Lower lobe of right lung (tissue), 2 donors: ENCODE measurements around the gene RAB3IP. TPM values are rescaled to one million over a fixed set of nuclear protein-coding genes. Genes with fewer than 3 reads are reported as not detected.
"Not testable (repeated sequence)": the region's sequence is repeated elsewhere in the genome, so short reads cannot be mapped to it uniquely, and the experiment has no call there.

Experiments
- ATAC-seq, 2 donors: fragments of 200-7000 bp; cut with Tn5 transposase; one replicate each; pipeline ENCODE4 v1.9.1; 2020 to 2022; ENCODE audit warnings: mild to moderate bottlenecking in 2 of 2, moderate library complexity in 2 of 2
- DNase-seq: peaks from one replicate; pipeline ENCODE4 v3.0.0-alpha.2; 2020
- H3K27ac ChIP-seq: fragments of 200-600 bp; one replicate; pipeline ENCODE4 v1.8.0; 2022
- H3K27me3 ChIP-seq: fragments of 200-600 bp; one replicate; pipeline ENCODE4 v1.8.0; 2022; ENCODE audit warnings: low read depth
- H3K36me3 ChIP-seq: fragments of 200-600 bp; one replicate; pipeline ENCODE4 v1.8.0; 2022; ENCODE audit warnings: mild to moderate bottlenecking
- H3K4me1 ChIP-seq: fragments of 200-600 bp; one replicate; pipeline ENCODE4 v1.8.0; 2022
- H3K4me3 ChIP-seq: fragments of 200-600 bp; one replicate; pipeline ENCODE4 v1.8.0; 2022; ENCODE audit warnings: mild to moderate bottlenecking
- H3K9me3 ChIP-seq: fragments of 200-600 bp; one replicate; pipeline ENCODE4 v1.8.0; 2022
- intact Hi-C: fragments of 100-400 bp; cut with DNase I; formaldehyde crosslinking; loops from one replicate; pipeline ENCODE4 v1.11.0; 2022
- total RNA-seq: library from RNA; stranded (reverse); fragmentation: NEBNext Ultra II Directional; extraction: Animal tissue kit (Norgen Biotek cat#: 25700); gene quantifications from one replicate; pipeline ENCODE4 v1.2.1, GENCODE V29; 2021
- TF ChIP-seq, protein P1 (sequence below): fragments of 200-600 bp; IDR thresholded peaks from one replicate; pipeline ENCODE4 v1.8.0; 2022; ENCODE audit warnings: antibody characterized with exemption, mild to moderate bottlenecking
- donor health status: DM: no; HTN: yes; CAD: no; lungs with severe emphysema.

The RAB3IP gene
- total RNA-seq, 1 donor from 2014 or later, result 28.2 TPM

- no peaks in the 10 kb centered on the region for H3K4me1 ChIP-seq
- DNase-seq (no peak), ATAC-seq (no peak)
- no peaks in the 10 kb centered on the region for H3K9me3 ChIP-seq
- H3K27me3 ChIP-seq, result no peaks in the 10 kb centered on the region
- intact Hi-C loops, result no loop called here
- TF ChIP-seq, protein P1, sequence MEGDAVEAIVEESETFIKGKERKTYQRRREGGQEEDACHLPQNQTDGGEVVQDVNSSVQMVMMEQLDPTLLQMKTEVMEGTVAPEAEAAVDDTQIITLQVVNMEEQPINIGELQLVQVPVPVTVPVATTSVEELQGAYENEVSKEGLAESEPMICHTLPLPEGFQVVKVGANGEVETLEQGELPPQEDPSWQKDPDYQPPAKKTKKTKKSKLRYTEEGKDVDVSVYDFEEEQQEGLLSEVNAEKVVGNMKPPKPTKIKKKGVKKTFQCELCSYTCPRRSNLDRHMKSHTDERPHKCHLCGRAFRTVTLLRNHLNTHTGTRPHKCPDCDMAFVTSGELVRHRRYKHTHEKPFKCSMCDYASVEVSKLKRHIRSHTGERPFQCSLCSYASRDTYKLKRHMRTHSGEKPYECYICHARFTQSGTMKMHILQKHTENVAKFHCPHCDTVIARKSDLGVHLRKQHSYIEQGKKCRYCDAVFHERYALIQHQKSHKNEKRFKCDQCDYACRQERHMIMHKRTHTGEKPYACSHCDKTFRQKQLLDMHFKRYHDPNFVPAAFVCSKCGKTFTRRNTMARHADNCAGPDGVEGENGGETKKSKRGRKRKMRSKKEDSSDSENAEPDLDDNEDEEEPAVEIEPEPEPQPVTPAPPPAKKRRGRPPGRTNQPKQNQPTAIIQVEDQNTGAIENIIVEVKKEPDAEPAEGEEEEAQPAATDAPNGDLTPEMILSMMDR, result no peak
- peaks cover 12% of the 10 kb centered on the region for H3K36me3 ChIP-seq
- H3K27ac ChIP-seq, result no peak overlapping the region
- H3K4me3 ChIP-seq, result no peak overlapping the region
These were observed 19.4 kb downstream of the RAB3IP start for GRCh38 chr12:69758105-69758504.

- intact Hi-C loops, DNase-seq, H3K27me3 ChIP-seq, H3K27ac ChIP-seq, H3K4me3 ChIP-seq, ATAC-seq, H3K4me1 ChIP-seq, H3K9me3 ChIP-seq: not testable (repeated sequence)
- H3K36me3 ChIP-seq, result peaks cover 12% of the 10 kb centered on the region
These were observed 20.9 kb downstream of the RAB3IP start for GRCh38 chr12:69759581-69759980.

DNA sequence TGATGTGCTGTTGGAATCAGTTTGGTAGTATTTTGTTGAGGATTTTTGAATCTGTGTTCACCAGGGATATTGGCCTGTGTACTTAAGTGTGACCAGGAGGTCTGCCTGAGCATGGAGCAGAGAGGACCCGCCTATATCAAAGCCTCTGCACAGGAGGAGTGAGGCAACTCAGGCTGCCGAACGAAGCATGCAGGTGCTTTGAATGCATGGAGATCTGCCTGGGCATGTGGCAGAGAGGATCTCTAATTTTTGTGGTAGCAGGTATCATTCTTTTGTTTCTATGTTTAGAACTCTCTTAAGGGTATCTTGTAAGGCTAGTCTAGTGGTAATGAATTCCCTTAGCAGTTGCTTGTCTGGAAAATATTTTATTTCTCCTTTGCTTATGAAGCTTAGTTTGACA, 26.9 kb downstream of the RAB3IP start:
- no peak for ATAC-seq
- DNase-seq, result no peak
- Histone ChIP-seq H3K4me1 (no peaks in the 10 kb centered on the region), H3K27me3 (no peaks in the 10 kb centered on the region), H3K27ac (no peak overlapping the region), H3K9me3 (peaks cover 25% of the 10 kb centered on the region), H3K4me3 (no peak overlapping the region), H3K36me3 (peaks cover 4% of the 10 kb centered on the region)
- TF ChIP-seq, protein P1, result no peak
- intact Hi-C loops, result no loop called here

DNA sequence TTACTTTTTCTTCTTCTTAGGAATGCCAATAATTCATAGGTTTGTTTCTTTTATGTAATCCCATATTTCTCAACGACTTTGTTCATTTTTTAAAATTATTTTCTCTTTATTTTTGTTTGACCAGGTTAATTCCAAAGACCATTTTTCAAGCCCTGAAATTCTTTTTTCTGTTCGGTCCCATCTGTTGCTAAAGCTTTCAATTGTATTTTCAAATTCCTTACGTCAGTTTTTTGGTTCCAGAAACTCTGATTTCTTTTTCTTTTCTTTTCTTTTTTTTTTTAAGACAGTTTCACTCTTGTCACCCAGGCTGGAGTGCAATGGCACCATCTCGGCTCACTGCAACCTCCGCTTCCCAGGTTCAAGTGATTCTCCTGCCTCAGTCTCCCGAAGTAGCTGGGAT, 27.6 kb downstream of the RAB3IP start:
- H3K4me3 ChIP-seq, result no peak overlapping the region
- DNase-seq (no peak), ATAC-seq (no peak)
- no peaks in the 10 kb centered on the region for H3K4me1 ChIP-seq
- TF ChIP-seq, protein P1, result no peak
- H3K27ac ChIP-seq, result no peak overlapping the region
- no peaks in the 10 kb centered on the region for H3K27me3 ChIP-seq
- intact Hi-C loops, result no loop called here
- H3K36me3 ChIP-seq, result peaks cover 4% of the 10 kb centered on the region
- peaks cover 27% of the 10 kb centered on the region for H3K9me3 ChIP-seq

- TF ChIP-seq, protein P1, result peak; percentile 14
- Histone ChIP-seq H3K27ac (no peak overlapping the region), H3K4me1 (no peaks in the 10 kb centered on the region), H3K27me3 (no peaks in the 10 kb centered on the region), H3K9me3 (no peaks in the 10 kb centered on the region), H3K36me3 (no peaks in the 10 kb centered on the region), H3K4me3 (no peak overlapping the region)
- DNase-seq (no peak), ATAC-seq (peak in 1 of 2 donors; percentile 33)
- intact Hi-C loops, result no loop called here
These were observed 41.3 kb downstream of the RAB3IP start for GRCh38 chr12:69779928-69780327.

DNA sequence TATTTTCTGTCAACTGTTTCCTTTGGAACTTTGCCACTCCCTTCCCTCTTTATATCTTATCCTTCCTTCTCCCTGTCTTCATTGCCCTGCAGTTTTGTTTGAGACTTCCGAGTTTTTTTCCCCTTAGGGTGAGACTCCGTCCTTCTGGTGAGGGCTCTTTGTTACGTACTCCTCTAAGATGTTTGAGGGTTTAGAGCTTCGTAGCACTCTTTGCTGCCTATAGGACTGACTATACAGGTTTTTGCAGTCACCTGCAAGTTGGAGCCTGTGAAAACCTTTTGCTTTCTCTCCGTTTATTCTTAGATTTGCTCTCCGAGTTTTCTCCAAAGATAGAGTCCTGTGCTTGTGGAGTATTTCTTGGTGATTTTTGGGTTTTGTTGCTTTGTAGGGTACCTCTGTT, 44.7 kb downstream of the RAB3IP start:
- DNase-seq, result no peak
- no peaks in the 10 kb centered on the region for H3K27me3 ChIP-seq
- no peaks in the 10 kb centered on the region for H3K4me1 ChIP-seq
- TF ChIP-seq, protein P1, result no peak
- no peak overlapping the region for H3K4me3 ChIP-seq
- no peak overlapping the region for H3K27ac ChIP-seq
- intact Hi-C loops, result no loop called here
- H3K9me3 ChIP-seq, result no peaks in the 10 kb centered on the region
- peaks cover 8% of the 10 kb centered on the region for H3K36me3 ChIP-seq
- ATAC-seq, result no peak
